ENCODE results near the gene KIAA1958. TPM values are rescaled to one million over a fixed set of nuclear protein-coding genes. Genes with fewer than 3 reads are reported as not detected.

KIAA1958 gene
- total and polyA plus RNA-seq, 2 of the 4 experiments (the other 2 are of a cell fraction), result 0.65 to 1.8 TPM

DNA sequence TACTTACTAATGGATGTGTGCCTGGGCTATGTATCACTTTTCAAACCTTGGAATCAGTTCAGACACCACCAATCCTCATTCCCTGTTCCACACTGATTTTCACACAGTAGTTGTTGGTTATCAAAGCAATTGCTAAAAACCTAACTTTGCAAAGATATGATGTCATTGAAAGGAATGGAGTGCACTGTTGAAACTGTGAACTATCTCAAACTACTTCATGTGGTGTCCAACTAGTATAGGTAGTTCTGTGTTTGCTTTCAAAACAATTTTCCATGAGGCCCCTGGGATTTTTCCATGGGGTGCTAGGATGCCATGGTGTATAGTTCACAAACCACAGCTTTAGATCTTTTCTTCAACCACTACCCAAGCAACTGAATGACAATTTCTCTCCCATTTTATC, 213.5 kb downstream of the KIAA1958 start:
- ATAC-seq (ENCODE audit: low read depth), result no peak
- Histone ChIP-seq H2AFZ (replicated peaks; ENCODE audit: low read length, poor library complexity) (no peak overlapping the region), H2BK5ac (ENCODE audit: low read depth, low read length, poor library complexity, severe bottlenecking) (no peak overlapping the region), H3K9me3 (ENCODE audit: control insufficient read depth, insufficient read depth, low read length) (no peaks in the 10 kb centered on the region), H3K36me3 (ENCODE audit: control insufficient read depth, insufficient read depth, low read length) (peaks cover 6% of the 10 kb centered on the region), H4K91ac (ENCODE audit: insufficient read depth, low read depth, low read length) (no peak overlapping the region), H3K9me1 (ENCODE audit: insufficient read depth, low read length) (no peaks in the 10 kb centered on the region), H4K8ac (ENCODE audit: low read depth in 2 of 2, low read length in 2 of 2) (no peak overlapping the region), H2AK9ac (replicated peaks; ENCODE audit: low read depth, low read length, poor library complexity) (no peak overlapping the region), H3K4ac (ENCODE audit: low read depth, low read length) (no peak overlapping the region), H2AK5ac (ENCODE audit: low read depth, low read length) (no peak overlapping the region), H3K18ac (ENCODE audit: low read depth, low read length) (no peak overlapping the region), H4K20me1 (ENCODE audit: insufficient read depth, low read length) (no peaks in the 10 kb centered on the region; the same call in 1 of the 2 replicates), H3K56ac (ENCODE audit: extremely low read depth, insufficient read depth, low read length) (no peak overlapping the region), H3K9ac (ENCODE audit: low read depth, low read length) (no peak overlapping the region), H2BK120ac (ENCODE audit: low read depth, low read length) (no peak overlapping the region), H2BK15ac (ENCODE audit: low read depth, low read length) (no peak overlapping the region), H3K23ac (ENCODE audit: low read depth, low read length) (no peak overlapping the region), H3K4me3 (ENCODE audit: insufficient read depth, low read depth, low read length) (no peak overlapping the region), H3K27me3 (ENCODE audit: control insufficient read depth, insufficient read depth, low read length) (no peaks in the 10 kb centered on the region), H3K27ac (ENCODE audit: insufficient read depth, low read length) (no peak overlapping the region), H2BK20ac (ENCODE audit: low read depth, low read length) (no peak overlapping the region), H3K4me1 (ENCODE audit: control insufficient read depth, insufficient read depth, low read length) (no peaks in the 10 kb centered on the region), H4K5ac (ENCODE audit: low read depth, low read length) (no peak overlapping the region), H3K4me2 (ENCODE audit: low read depth, low read length) (no peak overlapping the region), H3K14ac (replicated peaks; ENCODE audit: low read depth, low read length) (no peak overlapping the region), H3K79me1 (ENCODE audit: low read depth in 1 of 2, low read length in 2 of 2) (peaks cover 17 to 21% of the 10 kb centered on the region in 2 experiments)
- no peak for TF ChIP-seq ELK1 (IDR thresholded peaks at IDR 0.05; ENCODE audit: borderline replicate concordance, low read depth, low read length)
- TF ChIP-seq RFX5 (IDR thresholded peaks at IDR 0.05; ENCODE audit: low read depth, low read length), result no peak
- no peak for TF ChIP-seq RAD21 (IDR thresholded peaks at IDR 0.05; ENCODE audit: low read length)
- no peak for TF ChIP-seq USF2 (IDR thresholded peaks at IDR 0.05; ENCODE audit: low read depth, low read length)
- no peak for TF ChIP-seq MAZ (IDR thresholded peaks at IDR 0.05; ENCODE audit: borderline replicate concordance, low read depth, low read length)
- TF ChIP-seq BHLHE40 (IDR thresholded peaks at IDR 0.05; ENCODE audit: low read depth, low read length), result no peak
- ChIA-PET POLR2A (ENCODE audit: unreplicated experiment) (no interaction called here), CTCF (no interaction called here)
- BruUV-seq (replicated peaks), result no TSS peak
- in situ Hi-C loops (cut with MboI; ENCODE audit: low sequenced_read_pairs), result loop anchor here (25.0 kb wide), 2 partner anchors 613 to 938 kb away; no protein-coding TSS in a partner anchor
- dilution Hi-C loops (cut with HindIII; ENCODE audit: low sequenced_read_pairs, unreplicated experiment), result no loop called here
- DNase-seq, result peak; percentile 30
- intact Hi-C loops (cut with micrococcal nuclease), result no loop called here
